HCT116 (cell line): ENCODE results near the gene FAM78B. TPM values are rescaled to one million over a fixed set of nuclear protein-coding genes. Genes with fewer than 3 reads are reported as not detected.

ENCODE experiments used
- ATAC-seq: fragments of 200-7000 bp; cut with Tn5 transposase; 2 replicates; pipeline ENCODE4 v1.9.1; 2020; ENCODE audit warnings: mild to moderate bottlenecking, moderate library complexity
- BruUV-seq: library from RNA; stranded (reverse); fragments of 400-500 nt; replicated peaks from 2 replicates; lab custom pipeline; 2021; lab: Mats Ljungman, UMichigan
- CTCF ChIA-PET: fragments of 300-600 bp; sonication (Branson Sonifier 250); formaldehyde crosslinking; loops from one replicate; lab custom pipeline; 2021; ENCODE audit warnings: antibody characterized with exemption; lab: Charles Lee
- POLR2A ChIA-PET: fragments of 300-600, 350-600 bp; sonication (Branson Sonifier 250); formaldehyde crosslinking; loops from one replicate; lab custom pipeline; 2021; ENCODE audit warnings: antibody characterized with exemption; lab: Charles Lee
- RAD21 ChIA-PET, 2 experiments: fragments of 300-600 bp; sonication (Branson Sonifier 250); formaldehyde crosslinking; loops; one replicate each; lab custom pipeline; 2023; ENCODE audit warnings: low total read pairs in 2 of 2; ENCODE audit not compliant: uncharacterized antibody in 2 of 2, unreplicated experiment in 2 of 2, low non-redundant PET in 1 of 2; lab: Charles Lee
- DNase-seq: peaks from one replicate; pipeline ENCODE4 v3.0.0-alpha.2; 2010; ENCODE audit warnings: low read depth, low spot score
- H2AFZ ChIP-seq: fragments of 200-600 bp; shearing (Covaris generic), sonication (generic); 2 replicates; pipeline ENCODE4 v1.6.1; 2017; ENCODE audit warnings: low read depth, mixed run types, mixed read lengths, antibody characterized with exemption, low read length; ENCODE audit not compliant: poor library complexity, severe bottlenecking
- H3K27ac ChIP-seq: 2 replicates; pipeline ENCODE4 v1.5.1; 2012; ENCODE audit warnings: low read depth, low read length
- H3K27me3 ChIP-seq: fragments of 200-600 bp; sonication (generic); 2 replicates; pipeline ENCODE4 v1.6.1; 2016; ENCODE audit warnings: mixed run types, low read length, mixed read lengths; ENCODE audit not compliant: insufficient read depth
- H3K36me3 ChIP-seq, 2 experiments: fragments of 200-500 bp in 1 of 2; fragments of 200-600 bp in 1 of 2; sonication (Bioruptor generic) in 1 of 2; sonication (generic) in 1 of 2; 2 replicates each; pipeline versions ENCODE4 v1.5.1 to v1.6.1; 2014 to 2016; ENCODE audit warnings: low read length in 2 of 2, inconsistent platforms in 1 of 2, mixed read lengths in 1 of 2, mixed run types in 1 of 2; ENCODE audit not compliant: insufficient read depth in 2 of 2, control insufficient read depth in 1 of 2
- H3K4me1 ChIP-seq, 2 experiments: fragments of 200-600 bp in 1 of 2; sonication (generic) in 1 of 2; 2 replicates each; pipeline versions ENCODE4 v1.5.1 to v1.6.1; 2012 to 2017; ENCODE audit warnings: low read length in 2 of 2, inconsistent platforms in 1 of 2, mild to moderate bottlenecking in 1 of 2, mixed read lengths in 1 of 2, mixed run types in 1 of 2, moderate library complexity in 1 of 2; ENCODE audit not compliant: insufficient read depth in 2 of 2, control insufficient read depth in 1 of 2
- H3K4me2 ChIP-seq: fragments of 200-600 bp; sonication (generic); 2 replicates; pipeline ENCODE4 v1.6.1; 2017; ENCODE audit warnings: mixed run types, low read length, mixed read lengths
- H3K4me3 ChIP-seq, 2 experiments: fragments of 200-600 bp in 1 of 2; sonication (generic) in 1 of 2; replicated peaks in 1 of 2; 2 replicates each; pipeline ENCODE4 v1.5.1; 2011 to 2016; ENCODE audit warnings: low read length in 2 of 2, control low read depth in 1 of 2, low read depth in 1 of 2, mild to moderate bottlenecking in 1 of 2, mixed read lengths in 1 of 2, mixed run types in 1 of 2
- H3K79me2 ChIP-seq: fragments of 200-600 bp; sonication (generic); 2 replicates; pipeline ENCODE4 v1.6.1; 2017; ENCODE audit warnings: mild to moderate bottlenecking, mixed run types, low read length, moderate library complexity, mixed read lengths; ENCODE audit not compliant: insufficient read depth
- H3K9ac ChIP-seq: fragments of 200-600 bp; sonication (generic); 2 replicates; pipeline ENCODE4 v1.6.1; 2016; ENCODE audit warnings: low read length, mixed read lengths
- H3K9me2 ChIP-seq: fragments of 200-600 bp; sonication (generic), shearing (Covaris generic); 2 replicates; pipeline ENCODE4 v1.6.1; 2017; ENCODE audit warnings: mixed run types, mild to moderate bottlenecking, moderate library complexity; ENCODE audit not compliant: insufficient read depth
- H3K9me3 ChIP-seq, 2 experiments: fragments of 200-500 bp in 1 of 2; fragments of 200-600 bp in 1 of 2; sonication (Bioruptor generic) in 1 of 2; sonication (generic) in 1 of 2; 2 replicates each; pipeline ENCODE4 v1.6.1; 2014 to 2017; ENCODE audit warnings: low read length in 2 of 2, mixed read lengths in 2 of 2, inconsistent platforms in 1 of 2, low read depth in 1 of 2, mild to moderate bottlenecking in 1 of 2, mixed run types in 1 of 2, moderate library complexity in 1 of 2; ENCODE audit not compliant: control insufficient read depth in 1 of 2, insufficient read depth in 1 of 2
- H4K20me1 ChIP-seq: fragments of 200-600 bp; sonication (generic), shearing (Covaris generic); 2 replicates; pipeline ENCODE4 v1.6.1; 2017; ENCODE audit warnings: mixed run types, mild to moderate bottlenecking, moderate library complexity; ENCODE audit not compliant: insufficient read depth
- CBX3 ChIP-seq: IDR thresholded peaks from 2 replicates; pipeline ENCODE4 v1.6.1; 2012; ENCODE audit warnings: low read depth
- CTCF ChIP-seq, 3 experiments: fragments of 200-600 bp in 1 of 3; sonication (generic) in 1 of 3; IDR thresholded peaks in 2 of 3; conservative IDR thresholded peaks in 1 of 3; 2 replicates each; pipeline ENCODE4 v1.5.1; 2012 to 2017; ENCODE audit warnings: low read depth in 2 of 3, low read length in 2 of 3, antibody characterized with exemption in 1 of 3, borderline replicate concordance in 1 of 3, control low read depth in 1 of 3, mild to moderate bottlenecking in 1 of 3, mixed read lengths in 1 of 3, mixed run types in 1 of 3, moderate library complexity in 1 of 3; ENCODE audit not compliant: insufficient read depth in 1 of 3
- EGR1 ChIP-seq: IDR thresholded peaks from 2 replicates; pipeline ENCODE4 v1.6.1; 2012; ENCODE audit warnings: low read depth
- ELF1 ChIP-seq: IDR thresholded peaks from 2 replicates; pipeline ENCODE4 v1.6.1; 2012; ENCODE audit warnings: low read depth, borderline replicate concordance
- POLR2A ChIP-seq: IDR thresholded peaks from 2 replicates; pipeline ENCODE4 v1.7.0; 2011; ENCODE audit warnings: borderline replicate concordance; ENCODE audit not compliant: insufficient read depth, insufficient read length; ENCODE audit errors: extremely low read depth
- POLR2AphosphoS5 ChIP-seq: IDR thresholded peaks from 2 replicates; pipeline ENCODE4 v1.6.1; 2011; ENCODE audit warnings: mild to moderate bottlenecking, low read depth, low read length, moderate library complexity
- RAD21 ChIP-seq: IDR thresholded peaks from 2 replicates; pipeline ENCODE4 v1.6.1; 2012; ENCODE audit warnings: low read depth, mild to moderate bottlenecking
- REST ChIP-seq: IDR thresholded peaks from 2 replicates; pipeline ENCODE4 v1.6.1; 2012; ENCODE audit warnings: low read depth
- SIN3A ChIP-seq: IDR thresholded peaks from 2 replicates; pipeline ENCODE4 v1.6.1; 2012; ENCODE audit warnings: low read depth
- SP1 ChIP-seq: IDR thresholded peaks from 2 replicates; pipeline ENCODE4 v1.6.1; 2012; ENCODE audit warnings: low read depth
- SRF ChIP-seq: IDR thresholded peaks from 2 replicates; pipeline ENCODE4 v1.6.1; 2012; ENCODE audit warnings: low read depth
- ZFX ChIP-seq: fragments of 450-650 bp; IDR thresholded peaks from 2 replicates; pipeline ENCODE4 v1.6.1; 2017
- intact Hi-C: fragments of 100-400 bp; cut with micrococcal nuclease; formaldehyde crosslinking; loops from 2 replicates; pipeline ENCODE4 v1.10.0; 2022
- total RNA-seq: library from RNA; stranded (reverse); gene quantifications from one replicate; pipeline ENCODE4 v1.2.1, GENCODE V29; 2021; ENCODE audit not compliant: unreplicated experiment
- TF ChIP-seq, protein P1 (sequence below): IDR thresholded peaks from 2 replicates; pipeline ENCODE4 v1.6.1; 2012

Gene FAM78B
- total RNA-seq, 1 experiment from 2014 or later, result 1.4 TPM

DNA sequence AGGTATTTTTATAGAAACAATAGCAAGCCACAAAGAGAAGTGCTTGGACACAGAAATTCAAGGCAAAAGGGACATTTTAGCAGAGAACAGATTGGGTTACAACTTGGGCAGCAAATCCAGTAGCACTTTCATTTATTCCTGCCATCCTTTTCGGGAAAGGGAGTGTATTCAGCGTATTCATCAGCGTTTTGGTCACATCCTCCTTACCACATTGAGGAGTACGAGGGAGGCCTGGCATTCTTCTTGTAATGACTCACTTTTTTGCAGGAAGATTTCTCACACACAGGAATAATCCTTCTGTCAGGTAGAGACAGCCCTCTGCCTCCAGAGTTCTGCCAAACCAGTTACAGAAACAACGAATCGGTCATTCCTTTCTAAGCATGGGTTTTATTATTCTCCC lies 18.1 kb upstream of the FAM78B start (continued):
- TF ChIP-seq REST, result no peak

DNA sequence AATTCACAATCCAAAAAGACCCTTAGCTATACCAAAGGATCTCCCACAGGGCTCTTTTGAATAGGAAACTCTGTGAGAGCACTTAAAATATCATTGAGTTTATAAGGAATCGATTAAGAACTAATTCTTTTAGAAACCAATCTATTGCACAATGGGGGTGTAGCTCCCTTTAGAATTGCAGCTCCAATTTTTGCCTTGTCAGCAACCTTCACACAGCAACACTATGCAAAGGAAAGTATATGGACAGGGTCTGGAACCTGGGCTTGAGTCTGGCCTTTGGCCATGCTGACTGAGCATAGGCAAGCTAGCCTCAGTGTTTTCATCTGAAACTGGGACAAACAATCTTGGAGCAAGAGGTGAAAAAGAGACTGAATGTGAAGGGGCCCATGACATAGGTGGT lies 17.2 kb upstream of the FAM78B start:
- Histone ChIP-seq H3K4me1 (no peaks in the 10 kb centered on the region), H3K27ac (no peak overlapping the region), H3K4me2 (no peak overlapping the region), H3K4me3 (no peak overlapping the region), H3K9ac (no peak overlapping the region), H2AFZ (no peak overlapping the region), H3K9me2 (no peaks in the 10 kb centered on the region), H3K79me2 (no peaks in the 10 kb centered on the region), H4K20me1 (no peaks in the 10 kb centered on the region), H3K36me3 (no peaks in the 10 kb centered on the region), H3K9me3 (no peaks in the 10 kb centered on the region), H3K27me3 (peaks cover 63% of the 10 kb centered on the region)
- ChIA-PET CTCF (no interaction called here), POLR2A (no interaction called here), RAD21 (no interaction called here)
- intact Hi-C loops, result no loop called here
- ATAC-seq (no peak), DNase-seq (no peak)
- TF ChIP-seq POLR2A (no peak), CTCF (IDR thresholded peaks at IDR 0.05 in 2 of 3, conservative IDR thresholded peaks at IDR 0.05 in 1 of 3; ENCODE audit: borderline replicate concordance in 1 of 3, insufficient read depth in 1 of 3, low read depth in 2 of 3, low read length in 2 of 3) (no peak), EGR1 (no peak), SIN3A (no peak), RAD21 (no peak), SP1 (no peak), CBX3 (no peak), SRF (no peak), POLR2AphosphoS5 (no peak), ELF1 (no peak), ZFX (no peak)
- TF ChIP-seq, protein P1, sequence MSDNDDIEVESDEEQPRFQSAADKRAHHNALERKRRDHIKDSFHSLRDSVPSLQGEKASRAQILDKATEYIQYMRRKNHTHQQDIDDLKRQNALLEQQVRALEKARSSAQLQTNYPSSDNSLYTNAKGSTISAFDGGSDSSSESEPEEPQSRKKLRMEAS, result no peak
- no TSS peak for BruUV-seq
